Fibroblast of skin of right biceps (primary cell): ENCODE measurements around the gene SH3BP4.
"Not testable (repeated sequence)": the region's sequence is repeated elsewhere in the genome, so short reads cannot be mapped to it uniquely, and the experiment has no call there.

ENCODE experiments used
- DNase-seq: peaks from one replicate; pipeline ENCODE4 v3.0.0-alpha.2; 2013

SH3BP4 gene

DNA sequence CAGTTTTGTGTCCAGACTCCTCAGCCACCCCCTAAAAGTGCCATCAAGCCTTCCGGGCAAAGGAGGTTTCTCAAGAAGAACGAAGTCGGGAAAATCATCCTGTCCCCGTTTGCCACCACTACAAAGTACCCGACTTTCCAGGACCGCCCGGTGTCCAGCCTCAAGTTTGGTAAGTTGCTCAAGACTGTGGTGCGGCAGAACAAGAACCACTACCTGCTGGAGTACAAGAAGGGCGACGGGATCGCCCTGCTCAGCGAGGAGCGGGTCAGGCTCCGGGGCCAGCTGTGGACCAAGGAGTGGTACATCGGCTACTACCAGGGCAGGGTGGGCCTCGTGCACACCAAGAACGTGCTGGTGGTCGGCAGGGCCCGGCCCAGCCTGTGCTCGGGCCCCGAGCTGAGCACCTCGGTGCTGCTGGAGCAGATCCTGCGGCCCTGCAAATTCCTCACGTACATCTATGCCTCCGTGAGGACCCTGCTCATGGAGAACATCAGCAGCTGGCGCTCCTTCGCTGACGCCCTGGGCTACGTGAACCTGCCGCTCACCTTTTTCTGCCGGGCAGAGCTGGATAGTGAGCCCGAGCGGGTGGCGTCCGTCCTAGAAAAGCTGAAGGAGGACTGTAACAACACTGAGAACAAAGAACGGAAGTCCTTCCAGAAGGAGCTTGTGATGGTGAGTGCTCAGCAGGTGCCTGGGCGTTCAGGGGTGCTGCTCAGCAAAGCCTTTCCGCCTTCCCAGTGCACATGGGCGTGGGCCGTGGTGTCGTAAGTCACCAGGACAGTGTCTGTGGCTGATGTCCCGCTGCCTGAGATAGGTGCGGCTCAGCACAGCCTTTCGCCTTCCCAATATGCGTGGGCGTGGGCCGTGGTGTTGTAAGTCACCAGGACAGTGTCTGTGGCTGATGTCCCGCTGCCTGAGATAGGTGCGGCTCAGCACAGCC is 91.0 kb downstream of the SH3BP4 start:
- no peak for DNase-seq

GRCh38 chr2:235043762-235044500 is 92.1 kb downstream of the SH3BP4 start:
- no peak for DNase-seq

DNA sequence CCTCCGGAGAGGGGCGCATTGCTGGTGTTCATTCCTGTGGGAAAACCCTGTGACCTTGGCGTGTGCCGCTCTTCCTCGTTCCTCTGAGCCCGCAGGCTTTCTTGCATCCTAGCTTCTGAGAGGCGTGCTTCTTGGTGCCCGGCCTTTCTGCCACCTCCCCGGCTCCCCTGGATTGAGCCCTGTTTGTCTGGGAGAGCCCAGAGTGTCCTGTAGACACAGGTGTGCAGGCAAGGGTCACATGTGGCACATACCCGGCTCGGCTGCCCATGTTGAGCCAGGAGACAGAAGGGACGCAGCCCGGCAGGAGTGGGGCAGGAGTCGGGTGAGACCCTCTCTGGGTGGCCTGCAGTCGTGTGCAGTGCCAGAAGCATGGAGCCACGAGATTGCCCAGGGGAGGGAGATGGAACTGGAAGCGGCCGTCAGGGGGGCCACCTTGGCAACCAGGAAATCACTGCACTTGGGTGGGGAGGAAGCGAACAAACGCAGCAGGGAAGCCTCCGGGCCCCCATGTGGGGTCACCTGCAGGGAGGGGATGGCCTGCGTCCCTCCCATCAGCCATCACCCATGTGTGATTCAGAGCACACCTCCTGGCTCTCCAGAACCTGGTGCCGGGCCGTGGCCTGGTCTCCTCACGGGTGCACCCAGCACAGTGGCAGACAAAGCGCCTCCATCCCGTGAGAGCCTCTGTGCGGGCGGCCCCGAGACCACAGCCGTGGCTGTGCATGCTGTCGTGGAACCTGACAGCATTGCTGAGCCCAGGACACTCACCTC is 92.9 kb downstream of the SH3BP4 start:
- no peak for DNase-seq

DNA sequence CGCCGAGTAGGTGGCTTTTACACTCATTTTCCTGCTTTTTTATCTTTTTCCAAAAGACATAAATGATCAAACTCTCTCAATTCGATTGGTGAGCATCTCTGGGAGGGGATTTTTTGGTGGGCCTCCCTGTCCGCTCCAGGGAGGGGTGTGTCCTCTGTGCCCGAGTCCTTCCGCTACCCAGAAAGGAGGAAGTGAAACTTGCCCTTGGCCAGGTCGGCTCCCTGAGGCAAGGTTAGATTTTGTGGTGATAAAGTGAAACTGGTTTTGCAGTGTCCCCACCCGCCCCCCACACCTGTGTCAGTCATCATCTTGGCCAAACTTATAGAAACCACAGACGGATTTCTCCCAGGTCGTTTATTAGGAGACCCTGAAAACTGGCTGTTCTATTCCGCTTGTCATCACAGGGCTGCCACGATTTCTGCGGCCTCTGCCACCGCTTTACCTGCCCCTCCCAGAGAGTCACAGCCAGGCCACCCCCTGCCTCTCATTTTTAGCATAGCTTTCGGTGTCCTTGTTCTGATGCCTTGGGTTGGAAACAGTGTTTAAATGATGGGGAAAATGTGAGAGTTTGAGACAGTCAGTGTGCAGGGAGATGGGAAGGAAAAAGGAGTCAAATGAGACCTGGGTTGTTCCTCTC is 93.6 kb downstream of the SH3BP4 start:
- no peak for DNase-seq

DNA sequence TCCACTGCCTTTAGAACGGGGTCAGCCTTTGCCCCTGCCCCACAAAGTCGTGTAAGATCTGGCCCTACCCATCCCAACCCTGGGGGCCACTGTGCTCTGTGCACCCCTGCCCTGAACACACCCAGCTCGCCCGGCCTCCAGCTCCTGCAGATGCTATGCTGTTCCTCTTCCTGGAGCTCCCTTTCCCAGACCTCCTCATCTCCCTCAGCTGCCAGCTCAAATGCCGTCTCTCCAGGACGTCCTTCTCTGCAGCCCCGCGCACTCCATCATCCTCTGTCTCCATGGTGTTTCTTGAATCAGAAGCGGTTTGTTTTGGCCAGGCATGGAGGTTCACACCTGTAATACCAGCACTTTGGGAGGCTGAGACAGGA is 94.1 kb downstream of the SH3BP4 start:
- DNase-seq: no peak

DNA sequence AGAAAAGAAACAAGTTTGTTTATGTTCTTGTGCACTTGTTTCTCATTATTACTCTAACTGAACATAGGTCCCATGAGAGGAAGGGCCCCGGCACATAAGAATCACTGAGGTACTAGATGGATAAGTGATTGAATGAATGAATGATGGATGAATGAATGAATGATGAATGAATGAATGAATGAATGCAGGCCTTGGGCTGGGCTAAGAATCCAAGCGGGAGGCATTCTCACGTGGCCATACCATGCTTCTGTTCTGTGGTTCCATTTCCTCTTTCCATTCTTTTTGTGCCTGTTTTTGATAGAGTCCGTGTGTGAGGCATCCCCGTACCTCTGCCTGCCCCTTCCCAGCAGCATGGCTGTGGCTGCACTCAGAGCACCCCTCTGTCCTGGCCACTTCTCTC is 94.8 kb downstream of the SH3BP4 start:
- no peak for DNase-seq

DNA sequence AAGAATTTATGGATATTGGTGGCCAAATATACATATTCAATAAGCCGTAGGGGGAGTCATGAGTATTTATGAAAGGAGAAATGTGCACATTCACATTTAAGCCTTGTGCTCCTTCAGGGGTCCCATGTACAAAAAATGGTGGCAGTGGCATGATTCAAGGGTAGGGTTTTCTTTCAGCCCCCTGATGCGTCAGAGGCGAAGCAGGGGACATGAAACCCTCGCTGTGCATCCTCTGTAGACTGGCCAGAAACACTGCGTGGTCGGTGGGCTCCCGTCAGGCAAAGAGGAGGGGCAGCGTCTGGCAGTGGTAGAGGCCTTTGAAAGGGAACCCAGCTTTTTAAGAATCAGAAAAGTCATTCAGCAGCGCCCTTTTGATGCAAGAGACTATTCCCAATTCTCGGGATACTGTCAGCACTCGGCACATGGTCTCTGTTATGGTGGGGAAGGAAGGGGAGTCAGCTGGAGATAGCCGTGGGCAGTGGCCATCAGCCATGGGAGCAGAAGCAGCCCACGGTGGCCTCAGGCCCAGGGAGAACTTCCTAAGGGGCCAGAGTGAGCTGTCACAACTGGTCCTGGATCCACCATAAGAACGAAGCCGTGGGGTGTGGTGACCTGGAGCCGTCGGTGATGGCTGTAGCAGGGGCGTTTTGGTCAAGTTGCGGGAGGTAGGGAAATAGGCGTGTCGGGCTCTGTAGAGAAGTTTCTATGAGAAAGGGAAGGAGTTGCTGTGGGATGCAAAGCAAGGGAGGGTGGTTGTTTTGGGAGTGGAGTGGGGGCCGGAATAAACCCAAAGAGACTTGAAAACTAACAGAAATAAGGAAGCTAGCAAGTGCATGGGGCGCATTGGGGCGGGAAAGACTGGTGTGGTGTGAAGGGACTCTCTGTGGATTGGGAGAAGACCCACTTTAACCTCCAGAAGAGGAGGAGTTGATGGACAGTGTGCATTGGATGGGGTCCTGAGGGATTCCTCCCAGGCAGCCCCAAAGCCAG is 95.6 kb downstream of the SH3BP4 start:
- no peak for DNase-seq

DNA sequence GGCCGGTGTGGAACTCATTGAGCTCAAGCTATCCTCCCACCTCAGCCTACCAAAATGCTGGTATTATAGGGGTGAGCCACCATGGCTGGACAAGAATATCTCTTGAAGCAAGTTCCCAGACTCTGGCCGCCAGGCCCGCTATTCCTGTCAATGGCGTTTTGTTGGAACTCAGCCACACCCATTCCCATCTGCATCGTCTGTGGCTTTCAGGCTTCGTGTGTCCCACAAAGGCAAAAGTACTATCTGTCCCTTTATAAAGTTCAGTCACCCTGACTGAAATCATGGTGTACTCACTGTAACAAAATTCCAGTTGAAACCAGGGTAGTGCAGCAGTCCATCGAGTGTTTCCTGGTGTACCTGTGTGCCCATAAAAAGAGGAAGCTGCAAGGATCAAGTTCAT is 96.7 kb downstream of the SH3BP4 start:
- no peak for DNase-seq

- DNase-seq: no peak
Measured at GRCh38 chr2:235049069-235049468, 97.3 kb downstream of the SH3BP4 start.

DNA sequence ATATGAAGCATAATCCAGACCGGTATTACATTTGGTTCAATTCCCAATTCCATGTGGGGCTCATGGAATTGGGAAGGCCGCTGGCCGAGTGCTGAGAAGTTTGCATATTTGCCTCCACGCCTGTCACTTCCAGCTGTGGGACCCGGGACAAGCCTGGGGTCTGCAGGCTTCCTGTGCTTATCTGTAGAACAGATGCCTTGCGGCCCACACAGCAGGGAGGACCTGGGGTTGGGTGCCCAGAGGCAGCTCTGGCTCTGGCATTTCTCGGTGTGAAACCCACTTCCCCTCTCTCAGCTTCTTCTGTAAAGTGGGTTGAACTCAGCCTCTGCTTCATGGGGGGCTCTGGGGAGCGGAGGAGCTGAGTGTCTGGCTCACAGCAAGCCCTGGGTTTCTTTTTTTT is 97.9 kb downstream of the SH3BP4 start:
- DNase-seq: no peak

- peak; percentile 99 for DNase-seq
Measured at GRCh38 chr2:235050980-235051351, 99.1 kb downstream of the SH3BP4 start.

- DNase-seq: peak; percentile 87
Measured at GRCh38 chr2:235051436-235052260, 99.8 kb downstream of the SH3BP4 start.

GRCh38 chr2:235052514-235053354 is 100.9 kb downstream of the SH3BP4 start:
- DNase-seq: no peak

DNA sequence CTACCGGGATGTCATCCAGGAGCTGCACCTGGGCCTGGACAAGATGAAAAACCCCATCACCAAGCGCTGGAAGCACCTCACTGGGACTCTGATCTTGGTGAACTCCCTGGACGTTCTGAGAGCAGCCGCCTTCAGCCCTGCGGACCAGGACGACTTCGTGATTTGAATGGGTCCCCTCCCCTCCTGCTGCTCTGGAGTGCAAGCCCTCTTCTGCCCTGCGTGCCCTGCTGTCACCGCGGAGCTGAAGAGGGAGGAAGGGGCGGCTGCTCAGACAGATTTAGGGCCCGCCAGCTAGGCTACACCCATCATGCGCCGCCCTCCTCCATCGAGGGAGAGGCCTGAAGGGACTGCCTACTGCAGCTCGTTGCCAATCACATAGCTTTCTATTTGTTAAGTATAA is 101.8 kb downstream of the SH3BP4 start:
- DNase-seq: no peak

GRCh38 chr2:235054475-235054874 is 102.7 kb downstream of the SH3BP4 start:
- DNase-seq: no peak

GRCh38 chr2:235054919-235055318 is 103.1 kb downstream of the SH3BP4 start:
- DNase-seq: no peak

DNA sequence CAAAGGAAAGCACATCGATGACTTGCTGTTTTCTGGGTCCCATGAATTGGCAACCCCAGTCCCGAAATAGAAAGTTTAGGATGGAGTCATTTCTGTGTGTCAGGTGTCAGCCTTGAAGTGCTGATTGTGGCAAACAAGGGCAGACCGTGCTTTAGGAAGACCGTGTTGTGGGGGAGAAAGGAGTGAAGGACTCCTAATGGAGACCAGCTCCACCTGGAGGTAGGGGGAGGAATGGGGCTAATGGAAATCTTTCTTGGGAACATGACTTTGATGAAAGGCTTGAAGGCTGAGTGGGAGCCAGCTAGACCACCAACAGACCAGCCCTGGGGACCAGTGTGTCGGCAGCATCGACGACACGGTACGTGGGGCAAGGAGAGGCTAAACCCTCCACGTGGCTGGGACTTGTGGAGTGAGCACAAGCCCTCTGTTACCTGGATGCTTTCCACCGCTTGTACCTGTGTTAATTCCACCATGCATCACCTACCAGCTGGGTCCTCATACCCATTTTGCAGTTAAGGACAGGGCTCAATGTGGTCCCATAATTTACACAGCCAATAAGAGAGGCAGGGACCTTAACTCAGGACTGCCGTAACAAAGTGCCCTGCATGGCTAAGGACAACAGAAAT is 104.2 kb downstream of the SH3BP4 start:
- DNase-seq: peak; percentile 34

DNA sequence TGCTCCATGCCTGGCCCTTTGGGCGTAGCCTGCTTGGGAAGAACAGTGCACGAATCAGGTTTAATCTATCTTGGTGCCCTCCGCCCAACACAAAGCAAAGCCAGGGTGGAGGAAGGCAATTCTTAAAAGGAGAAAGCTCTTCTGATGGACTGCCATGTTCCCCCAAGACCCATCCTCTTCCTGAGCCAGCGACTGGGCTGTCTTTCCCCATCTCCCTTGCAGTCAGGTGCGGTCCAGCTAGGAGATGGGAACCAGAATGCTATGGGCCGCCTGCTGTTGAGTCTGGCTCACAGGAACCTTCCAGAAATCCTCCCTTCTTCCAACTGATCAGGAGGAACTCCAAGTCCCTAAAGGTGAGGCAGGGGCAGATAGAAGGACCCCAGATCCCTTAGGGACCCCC is 105.0 kb downstream of the SH3BP4 start:
- no peak for DNase-seq

GRCh38 chr2:235057616-235058015 is 105.8 kb downstream of the SH3BP4 start:
- not testable (repeated sequence) for DNase-seq
